Activated CD4-positive, alpha-beta T cell treated with anti-CD3 and anti-CD28 coated beads, Interleukin-2, Interleukin-4, amounts not matched to agents 100 ng/mL and 50 ng/mL, durations not matched to agents 16 hours and 8 hours (primary cell): Measurements from ENCODE around the gene PAIP1.
"Not testable (repeated sequence)": the region's sequence is repeated elsewhere in the genome, so short reads cannot be mapped to it uniquely, and the experiment has no call there.

Experiments used
- DNase-seq: peaks from one replicate; pipeline ENCODE4 v3.0.0-alpha.2; 2020; ENCODE audit warnings: low spot score

PAIP1 gene

DNA sequence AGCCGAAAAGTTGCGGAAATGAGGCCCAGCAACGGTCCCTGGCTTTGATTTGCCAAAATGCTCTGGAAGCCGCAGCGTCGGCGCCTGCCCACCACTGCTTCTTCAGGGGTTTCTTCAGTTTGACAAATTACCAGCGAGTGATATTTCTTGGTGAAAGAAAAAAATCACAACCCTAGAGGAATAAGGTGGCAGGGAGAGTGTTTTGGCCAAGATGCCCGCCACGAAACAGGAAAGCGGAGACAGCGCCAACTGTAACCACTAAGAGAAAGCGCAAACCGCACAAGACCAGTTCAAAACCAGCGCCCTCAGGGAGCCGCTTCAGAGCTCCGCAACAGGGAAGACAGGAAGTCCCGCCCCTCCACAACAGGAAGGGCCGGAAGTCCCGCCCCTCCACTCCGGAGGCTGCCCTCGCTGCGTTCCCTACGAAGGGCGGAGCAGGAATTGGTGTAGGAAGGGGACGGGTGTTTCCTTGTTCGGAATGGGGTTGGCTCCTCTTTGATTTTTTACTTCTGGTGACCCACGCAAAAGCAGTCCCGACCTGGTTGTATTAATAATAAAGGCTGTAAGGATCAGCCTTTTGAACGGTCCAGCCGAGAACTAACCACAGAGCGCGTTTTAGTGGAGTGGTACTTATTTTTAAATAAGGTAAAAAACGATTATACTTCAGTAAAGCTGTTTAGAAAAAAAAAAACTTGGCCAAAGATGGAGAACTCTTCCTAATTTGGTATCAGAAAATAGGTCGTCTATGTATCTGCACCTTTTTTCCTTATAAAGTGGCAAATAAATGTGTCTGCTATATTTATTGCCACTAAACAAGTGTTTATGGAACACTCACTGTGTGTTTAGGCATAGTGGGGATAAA is 41.8 kb downstream of the PAIP1 start, which contains the start of gene C5orf34:
Gene C5orf34 (minus strand): TSS at position 333 of the 862 bp plus-strand sequence. CDS start 5,809 bp downstream, outside the sequence.
- DNase-seq: peak; percentile 97

DNA sequence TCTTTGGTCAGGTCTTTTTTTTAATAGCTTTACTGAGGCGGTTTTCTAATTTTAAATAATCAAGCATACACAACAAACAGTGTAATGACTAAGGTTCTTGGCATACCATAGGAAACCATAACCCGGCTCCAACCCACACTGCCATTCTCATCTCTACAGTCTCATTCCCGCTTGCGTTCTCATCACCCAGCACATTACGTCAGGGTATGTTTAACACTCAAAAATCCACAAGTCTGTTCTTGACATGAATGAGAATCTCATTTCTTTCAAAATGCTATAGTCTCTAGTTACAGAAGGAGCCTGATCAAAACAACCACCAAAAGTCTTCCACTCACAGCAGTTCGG is 42.4 kb downstream of the PAIP1 start:
- no peak for DNase-seq

DNA sequence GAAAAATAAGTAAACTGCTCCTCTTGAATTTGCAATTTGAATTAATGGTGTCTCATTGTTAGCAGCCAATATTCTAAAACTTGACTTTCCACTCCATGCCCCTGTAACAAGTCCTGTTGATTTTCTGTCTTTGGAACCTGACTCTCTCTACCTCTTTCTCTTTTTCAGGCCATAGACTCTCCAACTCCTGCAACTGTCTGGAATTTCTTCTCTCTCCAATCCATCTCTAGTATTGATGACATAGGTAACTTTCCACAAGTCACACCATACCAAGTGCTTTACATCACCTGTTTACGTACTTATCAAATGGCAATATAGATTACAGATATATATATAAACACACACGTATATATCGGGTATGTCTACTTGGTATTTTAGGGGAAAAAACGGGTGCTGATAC is 42.9 kb downstream of the PAIP1 start:
- no peak for DNase-seq

DNA sequence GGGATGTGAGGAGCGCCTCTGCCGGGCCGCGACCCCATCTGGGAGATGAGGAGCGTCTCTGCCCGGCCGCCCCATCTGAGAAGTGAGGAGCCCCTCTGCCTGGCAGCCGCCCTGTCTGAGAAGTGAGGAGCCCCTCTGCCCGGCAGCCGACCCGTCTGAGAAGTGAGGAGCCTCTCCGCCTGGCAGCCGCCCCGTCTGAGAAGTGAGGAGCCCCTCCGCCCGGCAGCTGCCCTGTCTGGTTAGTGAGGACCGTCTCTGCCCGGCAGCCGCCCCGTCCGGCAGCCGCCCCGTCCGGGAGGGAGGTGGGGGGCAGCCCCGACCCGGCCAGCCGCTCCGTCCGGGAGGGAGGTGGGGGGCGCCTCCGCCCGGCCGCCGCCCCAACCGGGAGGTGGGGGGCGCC is 45.8 kb downstream of the PAIP1 start:
- DNase-seq: not testable (repeated sequence)

DNA sequence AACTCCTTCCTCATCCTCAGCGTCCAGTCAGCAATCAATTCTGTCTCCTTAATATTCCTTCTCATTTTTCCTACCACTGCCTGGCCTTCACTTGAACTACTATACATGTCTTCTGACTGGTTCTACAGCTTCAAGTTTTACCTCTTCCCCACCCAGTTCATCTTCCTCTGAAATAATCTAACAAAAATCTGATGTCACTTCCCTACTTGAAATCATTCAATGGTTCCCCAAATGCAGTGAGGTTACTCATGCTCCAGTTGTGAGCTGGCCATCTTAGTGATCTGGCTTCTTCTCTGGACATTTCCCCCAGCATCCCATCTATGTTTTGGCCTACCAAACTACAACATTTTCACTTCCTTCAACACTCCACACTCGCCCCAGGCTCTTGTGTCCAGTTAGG is 58.3 kb downstream of the PAIP1 start:
- no peak for DNase-seq

DNA sequence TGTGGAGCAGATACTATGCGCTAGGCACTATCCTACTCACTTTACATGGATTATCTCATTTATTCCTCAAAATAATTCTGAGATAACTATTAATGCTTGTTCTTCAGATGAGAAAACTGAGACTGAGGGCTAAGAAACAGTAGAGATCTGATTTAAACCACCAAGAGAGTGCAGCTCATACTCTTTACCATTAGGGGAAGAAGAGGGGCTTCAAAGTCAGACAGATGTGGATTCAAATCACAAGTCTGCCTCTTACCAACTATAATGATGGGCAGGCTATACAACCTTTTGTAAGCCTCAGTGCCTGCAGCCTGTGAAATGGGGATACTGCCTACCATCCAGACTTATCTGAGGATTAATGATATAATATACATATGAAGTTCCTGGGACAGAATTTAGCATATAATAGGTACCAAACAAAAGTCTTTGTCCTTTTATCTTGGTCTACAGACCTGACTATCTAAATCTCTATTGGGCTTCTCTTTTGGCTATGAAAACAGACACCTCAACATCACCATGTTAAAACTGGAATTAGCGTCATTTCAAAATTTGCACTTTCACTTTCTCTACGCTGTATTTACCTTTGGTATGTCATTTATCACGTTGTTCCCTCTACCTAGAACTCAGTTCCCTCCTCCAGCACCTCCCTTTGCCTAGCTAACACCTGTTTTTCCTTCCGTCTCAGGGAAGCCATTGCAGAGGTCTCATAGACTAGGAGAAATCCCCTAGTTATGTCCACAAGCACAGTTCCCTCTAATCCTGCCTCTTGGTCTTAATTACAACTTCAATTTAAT is 59.4 kb downstream of the PAIP1 start:
- DNase-seq: no peak

DNA sequence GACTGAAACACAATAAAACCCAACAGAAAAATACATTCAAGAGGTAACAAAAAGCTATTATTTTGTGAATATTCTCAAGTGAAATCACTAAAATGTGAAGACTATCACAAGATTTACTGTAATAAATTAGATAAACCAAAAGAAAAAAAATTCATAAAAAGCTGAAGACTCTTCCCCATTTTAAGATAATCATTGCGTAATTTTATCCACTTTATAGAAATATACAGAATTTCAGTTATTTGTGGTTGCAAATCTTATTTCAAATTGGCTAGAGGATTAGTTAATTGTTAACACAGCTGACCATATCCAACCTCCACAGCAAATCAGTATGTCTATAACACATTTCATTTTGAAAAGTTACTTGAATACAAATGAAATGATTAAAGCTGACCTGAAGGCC is 65.6 kb downstream of the PAIP1 start:
- no peak for DNase-seq

DNA sequence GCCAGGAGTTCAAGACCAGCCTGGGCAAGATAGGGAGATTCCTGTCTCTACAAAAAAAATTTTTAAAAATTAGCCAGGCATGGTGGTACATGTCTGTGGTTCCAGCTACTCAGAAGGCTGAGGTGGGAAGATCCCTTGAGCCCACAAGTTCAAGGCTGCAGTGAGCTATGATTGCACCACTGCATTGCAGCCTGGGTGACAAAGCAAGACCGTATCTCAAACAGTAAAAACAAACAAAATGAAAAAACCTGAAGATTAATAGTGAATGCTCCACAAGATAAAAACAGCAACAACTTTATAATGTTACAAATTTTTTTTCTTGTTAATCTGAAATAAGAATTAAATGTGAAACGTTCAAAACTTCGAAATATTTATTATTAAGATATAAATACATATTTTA is 70.5 kb downstream of the PAIP1 start:
- DNase-seq: no peak

DNA sequence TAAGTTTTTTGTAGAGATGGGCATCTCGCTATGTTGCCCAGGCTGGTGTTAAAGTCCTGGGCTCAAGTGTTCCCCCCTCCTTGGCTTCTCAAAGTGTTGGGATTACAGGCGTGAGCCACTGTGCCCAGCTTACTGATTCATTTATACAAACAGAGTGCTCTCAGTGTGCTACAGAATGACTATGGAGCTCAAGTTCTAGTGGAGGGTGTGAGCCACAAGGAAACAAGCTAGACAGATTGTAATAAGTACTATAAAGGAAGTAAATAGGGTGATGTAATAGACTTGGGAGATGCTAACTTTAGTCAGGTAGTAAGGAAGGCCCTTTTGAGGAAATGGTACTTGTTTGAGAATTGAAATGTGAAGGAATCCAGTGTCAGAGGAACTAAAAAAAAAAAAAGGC is 71.5 kb downstream of the PAIP1 start:
- peak; percentile 11 for DNase-seq

DNA sequence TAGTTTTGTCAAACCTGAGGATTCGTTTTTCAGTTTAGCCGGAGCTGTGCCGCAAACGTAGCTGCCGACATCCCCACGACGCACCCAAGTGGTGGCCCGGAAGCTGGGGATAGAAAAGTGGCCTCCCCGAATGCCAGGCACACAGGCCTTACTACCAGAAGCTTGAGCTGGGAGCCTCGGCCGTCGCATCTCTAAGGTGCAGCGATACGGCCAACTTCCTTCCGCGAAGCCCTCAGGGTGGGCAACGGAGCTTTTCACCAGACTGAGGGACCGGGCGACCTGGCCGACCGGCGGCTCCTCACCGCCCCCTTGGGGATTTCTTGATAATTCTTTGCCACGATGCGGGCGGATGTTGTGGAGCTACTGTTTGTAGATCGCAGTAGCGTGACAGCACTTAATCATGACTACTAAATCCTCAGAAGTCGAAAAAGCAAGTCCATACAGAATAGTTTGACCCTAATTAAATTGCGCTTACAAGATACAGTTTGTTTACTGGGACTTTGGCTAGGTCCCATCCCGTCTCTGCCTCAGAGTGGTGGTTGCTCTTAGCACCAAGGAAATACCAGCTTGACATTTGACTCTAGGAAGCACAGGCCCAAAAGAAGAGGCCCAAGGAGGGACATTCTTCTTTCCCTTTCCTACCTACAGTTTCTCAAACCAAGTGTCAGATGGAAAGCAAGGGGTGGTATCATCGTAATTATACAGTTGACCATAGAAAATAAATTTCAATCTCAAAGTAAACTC is 72.6 kb downstream of the PAIP1 start:
- DNase-seq: peak; percentile 88

DNA sequence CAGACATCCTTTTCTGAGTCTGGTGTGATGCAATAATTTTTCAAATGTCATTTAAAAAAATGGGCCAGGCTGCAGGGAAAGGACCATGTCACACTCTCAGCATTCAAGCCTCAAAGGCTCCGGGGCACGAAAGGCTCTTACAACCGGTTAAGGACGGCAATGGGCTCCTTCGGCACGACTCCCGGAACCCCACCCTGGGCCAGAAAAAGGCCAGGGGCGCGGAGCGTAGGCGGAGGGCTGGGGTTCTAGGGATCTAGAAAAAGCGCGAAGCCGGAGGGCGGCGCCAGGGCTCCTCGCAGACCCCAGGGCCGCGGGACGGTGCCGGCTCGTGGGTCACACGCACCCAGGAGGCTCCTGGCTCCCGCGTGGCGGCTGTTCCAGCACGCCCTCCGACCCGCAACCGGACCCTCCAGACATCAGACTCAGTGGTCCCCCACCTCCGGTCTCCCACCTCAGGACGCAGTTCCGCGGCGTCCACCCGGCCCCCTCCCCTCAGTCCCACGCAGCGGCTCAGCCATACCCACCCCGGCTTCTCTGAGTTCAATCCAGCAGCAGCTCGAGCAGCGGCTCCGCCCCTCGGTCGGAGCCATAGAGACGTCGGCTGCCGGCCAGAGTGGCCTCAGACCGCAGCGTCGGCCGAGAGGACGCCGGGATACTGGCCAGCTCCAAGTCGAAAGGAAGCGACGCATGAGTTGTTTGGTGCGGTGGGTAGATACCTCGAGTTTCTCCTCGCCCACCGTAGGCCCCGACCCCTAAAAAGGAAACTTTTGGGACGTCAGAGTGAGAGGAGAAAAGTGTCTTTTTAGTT is 73.4 kb downstream of the PAIP1 start, which contains the start of gene TMEM267:
Gene TMEM267 (minus strand): TSS at position 568 of the 808 bp plus-strand sequence. CDS start 29,896 bp downstream, outside the sequence.
- DNase-seq: peak; percentile 91

DNA sequence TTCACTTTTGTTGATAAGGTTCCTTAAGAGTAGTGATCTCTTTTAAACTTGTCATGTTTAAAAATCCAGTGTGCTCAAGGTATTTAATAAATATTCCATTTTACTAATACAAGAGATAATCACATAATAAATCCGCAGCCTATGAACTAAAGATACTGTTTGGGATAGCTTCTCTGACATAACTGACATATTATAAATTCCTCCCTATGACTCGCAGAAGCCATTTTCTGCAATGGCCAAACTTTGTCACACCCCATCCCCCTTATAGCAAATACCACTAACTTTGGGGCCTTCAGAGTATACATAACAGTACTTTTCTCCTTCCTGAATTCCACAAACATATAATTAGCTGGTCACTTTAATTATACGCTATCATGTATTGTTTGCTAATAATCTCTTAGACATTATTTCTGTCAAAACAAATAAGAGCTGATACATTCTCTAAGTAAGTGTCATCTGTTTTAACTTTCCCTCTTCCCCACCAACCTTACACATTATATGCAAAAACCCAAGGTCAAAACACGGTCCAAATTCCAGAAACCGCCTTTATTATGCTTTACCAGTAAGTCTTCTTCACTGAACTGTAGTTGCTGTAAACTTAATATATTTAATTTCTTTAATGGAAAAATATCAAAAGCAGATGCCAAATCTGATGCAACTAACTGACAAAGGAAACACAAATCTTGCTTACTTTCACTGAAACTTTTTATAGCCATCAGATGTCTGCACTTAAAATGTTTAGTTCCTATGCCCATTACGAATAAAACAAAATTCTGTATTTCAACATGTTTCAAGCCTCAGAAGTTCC is 74.2 kb downstream of the PAIP1 start:
- no peak for DNase-seq
